Keratinocyte (primary cell): Measurements from ENCODE around the gene TIAL1. TPM values are rescaled to one million over a fixed set of nuclear protein-coding genes. Genes with fewer than 3 reads are reported as not detected.
A peak's percentile ranks its signal among the peaks of the same experiment; 100 is the strongest.

Source experiments
- DNase-seq: peaks from one replicate; pipeline ENCODE4 v3.0.0-alpha.2; 2011; ENCODE audit warnings: low read depth, missing footprints, low spot score
- FAIRE-seq: peaks from 2 replicates; lab custom pipeline; 2011; peaks lifted over from hg19 to GRCh38; lab: Jason Lieb, UNC
- H2AFZ ChIP-seq: 2 replicates; pipeline ENCODE4 v1.6.0; 2012; ENCODE audit warnings: low read length, control low read depth, inconsistent platforms; ENCODE audit not compliant: control insufficient read depth
- H3K27ac ChIP-seq: 2 replicates; pipeline ENCODE4 v1.5.1; 2011; ENCODE audit warnings: low read length; ENCODE audit not compliant: control insufficient read depth, insufficient read depth
- H3K27me3 ChIP-seq: 3 replicates; pipeline ENCODE4 v1.6.0; 2011; ENCODE audit warnings: low read length; ENCODE audit not compliant: control insufficient read depth, insufficient read depth; ENCODE audit errors: extremely low read depth
- H3K36me3 ChIP-seq, 2 experiments: 2 replicates in 1 of 2; 3 replicates in 1 of 2; pipeline ENCODE4 v1.5.1; 2011; ENCODE audit warnings: low read length in 2 of 2, mild to moderate bottlenecking in 1 of 2; ENCODE audit not compliant: control insufficient read depth in 2 of 2, insufficient read depth in 2 of 2; ENCODE audit errors: extremely low read depth in 1 of 2
- H3K4me1 ChIP-seq: 3 replicates; pipeline ENCODE4 v1.5.1; 2011; ENCODE audit warnings: low read length; ENCODE audit not compliant: control insufficient read depth, insufficient read depth; ENCODE audit errors: extremely low read depth
- H3K4me2 ChIP-seq: 3 replicates; pipeline ENCODE4 v1.6.0; 2011; ENCODE audit warnings: low read depth, low read length; ENCODE audit not compliant: control insufficient read depth, insufficient read depth; ENCODE audit errors: extremely low read depth
- H3K4me3 ChIP-seq, 3 experiments: fragments of 200-600 bp in 1 of 3; sonication (generic) in 1 of 3; 2 replicates in 2 of 3; 3 replicates in 1 of 3; pipeline ENCODE4 v1.5.1; 2011 to 2016; ENCODE audit warnings: low read length in 3 of 3, mild to moderate bottlenecking in 3 of 3, control low read depth in 2 of 3, inconsistent platforms in 1 of 3, low read depth in 1 of 3, mixed read lengths in 1 of 3, mixed run types in 1 of 3, moderate library complexity in 1 of 3; ENCODE audit not compliant: control insufficient read depth in 2 of 3, insufficient read depth in 2 of 3; ENCODE audit errors: extremely low read depth in 1 of 3
- H3K79me2 ChIP-seq: 2 replicates; pipeline ENCODE4 v1.6.0; 2012; ENCODE audit warnings: low read length; ENCODE audit not compliant: control insufficient read depth, insufficient read depth
- H3K9ac ChIP-seq: 3 replicates; pipeline ENCODE4 v1.6.0; 2011; ENCODE audit warnings: low read length; ENCODE audit not compliant: control insufficient read depth, insufficient read depth; ENCODE audit errors: extremely low read depth
- H3K9me1 ChIP-seq: 3 replicates; pipeline ENCODE4 v1.6.0; 2011; ENCODE audit warnings: low read length; ENCODE audit not compliant: control insufficient read depth, insufficient read depth; ENCODE audit errors: extremely low read depth
- H3K9me3 ChIP-seq: 2 replicates; pipeline ENCODE4 v1.5.1; 2012; ENCODE audit warnings: low read depth, low read length; ENCODE audit not compliant: control insufficient read depth
- H4K20me1 ChIP-seq: 3 replicates; pipeline ENCODE4 v1.6.0; 2011; ENCODE audit warnings: low read length; ENCODE audit not compliant: control insufficient read depth, insufficient read depth; ENCODE audit errors: extremely low read depth
- EZH2 ChIP-seq: IDR thresholded peaks from one replicate; pipeline ENCODE4 v1.6.1; 2012; ENCODE audit warnings: inconsistent platforms, mild to moderate bottlenecking, low read length, moderate library complexity
- dilution Hi-C: fragments of 300-500 bp; cut with MboI; formaldehyde crosslinking; loops from one replicate; pipeline ENCODE4 v1.7.0; 2020; ENCODE audit warnings: low sequenced_read_pairs; ENCODE audit not compliant: extremely low pct_ligation_motif_present
- polyA plus RNA-seq, 5 experiments: library from polyadenylated mRNA; depleted of rRNA in 3 of 5; stranded (reverse) in 3 of 5; stranded (forward) in 1 of 5; unstranded in 1 of 5; fragments of >200 nt; gene quantifications; 1 replicate in 1 of 5; 2 replicates in 3 of 5; 3 replicates in 1 of 5; pipeline versions ENCODE4 v1.2.1 to v1.2.3, GENCODE V29; 2011 to 2012; ENCODE audit warnings: missing spikeins in 2 of 5, low read depth in 1 of 5, low replicate concordance in 1 of 5
- TF ChIP-seq, protein P1 (sequence below), 3 experiments: IDR thresholded peaks in 1 of 3; conservative IDR thresholded peaks in 1 of 3; optimal IDR thresholded peaks in 1 of 3; 2 replicates in 2 of 3; 3 replicates in 1 of 3; pipeline versions ENCODE3 to v1.5.1; 2011; ENCODE audit warnings: low read length in 3 of 3, mild to moderate bottlenecking in 3 of 3, moderate library complexity in 2 of 3, control low read depth in 1 of 3, inconsistent platforms in 1 of 3; ENCODE audit not compliant: insufficient read depth in 2 of 3; ENCODE audit errors: extremely low read depth in 1 of 3

Gene TIAL1
- polyA plus RNA-seq, 1 donor (not counting 4 experiments of a cell fraction or from before 2014, with no cell fraction given) = 117 TPM

DNA sequence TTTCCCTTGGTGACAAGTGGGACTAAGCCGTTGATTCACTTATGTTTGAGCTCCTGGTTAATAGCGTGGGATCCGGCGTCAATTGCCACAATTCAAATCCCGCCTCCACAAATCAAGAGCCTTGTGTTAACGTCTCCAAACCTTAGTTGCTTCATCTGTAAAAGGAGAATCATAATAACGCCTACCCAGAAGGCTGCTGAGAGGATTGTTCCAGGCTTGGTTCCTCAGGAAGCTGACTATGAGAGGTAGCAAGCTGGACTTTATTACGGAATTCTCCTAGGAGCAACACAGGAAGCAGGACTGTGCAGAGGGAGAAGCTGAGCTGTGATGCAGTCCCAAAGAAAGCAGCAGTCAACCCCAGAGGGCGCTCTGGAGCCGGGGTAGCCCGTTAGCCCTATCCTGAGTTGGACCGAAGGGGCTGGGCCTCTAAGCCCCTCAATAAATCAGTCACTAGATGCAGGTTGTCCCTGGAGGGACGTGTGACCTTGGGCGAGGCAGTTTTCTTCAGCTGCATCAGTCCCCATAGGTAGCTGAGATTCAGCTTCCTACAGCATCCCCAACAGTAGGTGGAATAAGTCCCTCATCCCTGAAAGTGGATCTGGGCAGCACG is 47.5 kb upstream of the TIAL1 start:
- H4K20me1 ChIP-seq = no peaks in the 10 kb centered on the region
- H3K27me3 ChIP-seq = no peaks in the 10 kb centered on the region
- no peak overlapping the region for H3K27ac ChIP-seq
- TF ChIP-seq, protein P1, sequence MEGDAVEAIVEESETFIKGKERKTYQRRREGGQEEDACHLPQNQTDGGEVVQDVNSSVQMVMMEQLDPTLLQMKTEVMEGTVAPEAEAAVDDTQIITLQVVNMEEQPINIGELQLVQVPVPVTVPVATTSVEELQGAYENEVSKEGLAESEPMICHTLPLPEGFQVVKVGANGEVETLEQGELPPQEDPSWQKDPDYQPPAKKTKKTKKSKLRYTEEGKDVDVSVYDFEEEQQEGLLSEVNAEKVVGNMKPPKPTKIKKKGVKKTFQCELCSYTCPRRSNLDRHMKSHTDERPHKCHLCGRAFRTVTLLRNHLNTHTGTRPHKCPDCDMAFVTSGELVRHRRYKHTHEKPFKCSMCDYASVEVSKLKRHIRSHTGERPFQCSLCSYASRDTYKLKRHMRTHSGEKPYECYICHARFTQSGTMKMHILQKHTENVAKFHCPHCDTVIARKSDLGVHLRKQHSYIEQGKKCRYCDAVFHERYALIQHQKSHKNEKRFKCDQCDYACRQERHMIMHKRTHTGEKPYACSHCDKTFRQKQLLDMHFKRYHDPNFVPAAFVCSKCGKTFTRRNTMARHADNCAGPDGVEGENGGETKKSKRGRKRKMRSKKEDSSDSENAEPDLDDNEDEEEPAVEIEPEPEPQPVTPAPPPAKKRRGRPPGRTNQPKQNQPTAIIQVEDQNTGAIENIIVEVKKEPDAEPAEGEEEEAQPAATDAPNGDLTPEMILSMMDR (optimal IDR thresholded peaks at IDR 0.05 in 1 of 3, IDR thresholded peaks at IDR 0.05 in 1 of 3, conservative IDR thresholded peaks at IDR 0.05 in 1 of 3; ENCODE audit: extremely low read depth in 1 of 3, insufficient read depth in 2 of 3, low read length in 3 of 3) = peak in 1 of 3 experiments; percentile 8
- no peak for TF ChIP-seq EZH2
- no peak for FAIRE-seq
- H3K4me2 ChIP-seq = no peak overlapping the region
- H3K4me3 ChIP-seq = no peak overlapping the region
- H2AFZ ChIP-seq = no peak overlapping the region
- H3K4me1 ChIP-seq = no peaks in the 10 kb centered on the region
- H3K9ac ChIP-seq = no peak overlapping the region
- no peaks in the 10 kb centered on the region for H3K36me3 ChIP-seq
- H3K9me1 ChIP-seq = no peaks in the 10 kb centered on the region
- H3K79me2 ChIP-seq = no peaks in the 10 kb centered on the region
- peaks cover 9% of the 10 kb centered on the region for H3K9me3 ChIP-seq
- DNase-seq = no peak
- dilution Hi-C loops = no loop called here

GRCh38 chr10:119643306-119644204 is 46.8 kb upstream of the TIAL1 start:
- Histone ChIP-seq H3K27me3 (no peaks in the 10 kb centered on the region), H4K20me1 (no peaks in the 10 kb centered on the region), H3K4me1 (no peaks in the 10 kb centered on the region), H3K9ac (no peak overlapping the region), H3K36me3 (no peaks in the 10 kb centered on the region), H3K27ac (no peak overlapping the region), H3K4me3 (no peak overlapping the region), H3K9me3 (peaks cover 9% of the 10 kb centered on the region), H3K4me2 (no peak overlapping the region), H2AFZ (no peak overlapping the region), H3K79me2 (no peaks in the 10 kb centered on the region), H3K9me1 (no peaks in the 10 kb centered on the region)
- no peak for FAIRE-seq
- TF ChIP-seq EZH2 = no peak
- TF ChIP-seq, protein P1 (optimal IDR thresholded peaks at IDR 0.05 in 1 of 3, IDR thresholded peaks at IDR 0.05 in 1 of 3, conservative IDR thresholded peaks at IDR 0.05 in 1 of 3; ENCODE audit: extremely low read depth in 1 of 3, insufficient read depth in 2 of 3, low read length in 3 of 3) = no peak
- dilution Hi-C loops = no loop called here
- DNase-seq = no peak
